ENCODE data around the gene BID. TPM values are rescaled to one million over a fixed set of nuclear protein-coding genes. Genes with fewer than 3 reads are reported as not detected.

Gene BID
- polyA plus RNA-seq (2013, experiment 1 of 2) = 59.6 TPM
- 60.0 TPM for polyA plus RNA-seq (2013, experiment 2 of 2)

GRCh38 chr22:17774206-17774925 is at the start of gene BID:
TSS of gene BID (minus strand) at chr22:17774469. CDS start at chr22:17750116, 24,353 bp downstream.
- peak within 1 kb of the TSS; percentile 91 for H3K4me2 ChIP-seq (ENCODE audit: low read length)
- H3K4me1 ChIP-seq (ENCODE audit: control insufficient read depth, low read depth, low read length) = peaks cover 7% of the 10 kb centered on the region
- H3K23ac ChIP-seq (ENCODE audit: low read length) = peak within 1 kb of the TSS; percentile 66
- H3K4me3 ChIP-seq (ENCODE audit: low read length) = peak within 1 kb of the TSS; percentile 51
- no CpG with 5 or more reads among the region's 64 CpGs for WGBS (ENCODE audit: extremely low coverage, insufficient coverage, low lambda C conversion rate)
- no peaks in the 10 kb centered on the region for H3K27me3 ChIP-seq (ENCODE audit: insufficient read depth, low read length, poor library complexity)
- H3K79me2 ChIP-seq (ENCODE audit: control insufficient read depth, insufficient read depth, low read length) = peaks cover 14% of the 10 kb centered on the region
- peak within 1 kb of the TSS; percentile 72 for H3K18ac ChIP-seq (ENCODE audit: low read length)
- no peak within 1 kb of the TSS for H2BK15ac ChIP-seq (replicated peaks; ENCODE audit: low read depth)
- peak within 1 kb of the TSS; percentile 83 for H3K9ac ChIP-seq (ENCODE audit: low read length)
- peak within 1 kb of the TSS; percentile 44 for H3K4ac ChIP-seq (ENCODE audit: low read depth, low read length)
- H2BK120ac ChIP-seq (ENCODE audit: low read depth, low read length) = no peak within 1 kb of the TSS
- H3K79me1 ChIP-seq (ENCODE audit: low read length) = peaks cover 9% of the 10 kb centered on the region
- no peak within 1 kb of the TSS for H2BK5ac ChIP-seq (ENCODE audit: low read length)
- H2AK5ac ChIP-seq (ENCODE audit: low read length) = no peak within 1 kb of the TSS
- no peak for DNase-seq
- H4K5ac ChIP-seq (ENCODE audit: low read length) = no peak within 1 kb of the TSS
- H3K56ac ChIP-seq (ENCODE audit: low read length) = peak within 1 kb of the TSS; percentile 91
- no peak within 1 kb of the TSS for H3K27ac ChIP-seq (ENCODE audit: low read depth, low read length)
- no peak within 1 kb of the TSS for H4K8ac ChIP-seq (ENCODE audit: low read depth, low read length)
- no peaks in the 10 kb centered on the region for H3K36me3 ChIP-seq (ENCODE audit: control insufficient read depth, insufficient read depth, low read length)

- H2BK15ac ChIP-seq (replicated peaks; ENCODE audit: low read depth) = no peak overlapping the region
These were observed 49.7 kb upstream of the BID start for GRCh38 chr22:17823964-17824363.

GRCh38 chr22:17823226-17823625 is 49.0 kb upstream of the BID start:
- Histone ChIP-seq H2BK15ac (replicated peaks; ENCODE audit: low read depth) (no peak overlapping the region), H3K27me3 (ENCODE audit: insufficient read depth, low read length, poor library complexity) (no peaks in the 10 kb centered on the region), H3K4ac (ENCODE audit: low read depth, low read length) (no peak overlapping the region), H4K8ac (ENCODE audit: low read depth, low read length) (no peak overlapping the region), H3K56ac (ENCODE audit: low read length) (no peak overlapping the region), H2AK5ac (ENCODE audit: low read length) (no peak overlapping the region), H4K5ac (ENCODE audit: low read length) (no peak overlapping the region), H3K23ac (ENCODE audit: low read length) (no peak overlapping the region), H2BK5ac (ENCODE audit: low read length) (no peak overlapping the region), H3K4me2 (ENCODE audit: low read length) (no peak overlapping the region), H3K79me1 (ENCODE audit: low read length) (no peaks in the 10 kb centered on the region), H2BK120ac (ENCODE audit: low read depth, low read length) (no peak overlapping the region), H3K18ac (ENCODE audit: low read length) (no peak overlapping the region), H3K27ac (ENCODE audit: low read depth, low read length) (no peak overlapping the region), H3K79me2 (ENCODE audit: control insufficient read depth, insufficient read depth, low read length) (no peaks in the 10 kb centered on the region), H3K9ac (ENCODE audit: low read length) (no peak overlapping the region), H3K36me3 (ENCODE audit: control insufficient read depth, insufficient read depth, low read length) (no peaks in the 10 kb centered on the region), H3K4me3 (ENCODE audit: low read length) (no peak overlapping the region), H3K4me1 (ENCODE audit: control insufficient read depth, low read depth, low read length) (no peaks in the 10 kb centered on the region)
- no CpG with 5 or more reads among the region's 4 CpGs for WGBS (ENCODE audit: extremely low coverage, insufficient coverage, low lambda C conversion rate)
- no peak for DNase-seq

More at GRCh38 chr22:17823964-17824363, 49.7 kb upstream of the BID start:
- Histone ChIP-seq H3K56ac (ENCODE audit: low read length) (no peak overlapping the region), H3K9ac (ENCODE audit: low read length) (no peak overlapping the region), H3K79me1 (ENCODE audit: low read length) (no peaks in the 10 kb centered on the region), H2BK5ac (ENCODE audit: low read length) (no peak overlapping the region), H3K18ac (ENCODE audit: low read length) (no peak overlapping the region), H3K4ac (ENCODE audit: low read depth, low read length) (no peak overlapping the region), H3K27ac (ENCODE audit: low read depth, low read length) (no peak overlapping the region), H4K8ac (ENCODE audit: low read depth, low read length) (no peak overlapping the region), H2BK120ac (ENCODE audit: low read depth, low read length) (no peak overlapping the region), H3K4me3 (ENCODE audit: low read length) (no peak overlapping the region), H3K4me2 (ENCODE audit: low read length) (no peak overlapping the region), H3K4me1 (ENCODE audit: control insufficient read depth, low read depth, low read length) (no peaks in the 10 kb centered on the region), H4K5ac (ENCODE audit: low read length) (no peak overlapping the region), H3K27me3 (ENCODE audit: insufficient read depth, low read length, poor library complexity) (no peaks in the 10 kb centered on the region), H3K36me3 (ENCODE audit: control insufficient read depth, insufficient read depth, low read length) (no peaks in the 10 kb centered on the region), H3K79me2 (ENCODE audit: control insufficient read depth, insufficient read depth, low read length) (no peaks in the 10 kb centered on the region), H2AK5ac (ENCODE audit: low read length) (no peak overlapping the region), H3K23ac (ENCODE audit: low read length) (no peak overlapping the region)
- WGBS (ENCODE audit: extremely low coverage, insufficient coverage, low lambda C conversion rate) = no CpG with 5 or more reads among the region's 15 CpGs
- no peak for DNase-seq

- no peak overlapping the region for H4K5ac ChIP-seq (ENCODE audit: low read length)
- no peak overlapping the region for H3K56ac ChIP-seq (ENCODE audit: low read length)
- no CpG with 5 or more reads among the region's 13 CpGs for WGBS (ENCODE audit: extremely low coverage, insufficient coverage, low lambda C conversion rate)
- no peak overlapping the region for H3K27ac ChIP-seq (ENCODE audit: low read depth, low read length)
- no peak overlapping the region for H2BK15ac ChIP-seq (replicated peaks; ENCODE audit: low read depth)
- no peaks in the 10 kb centered on the region for H3K4me1 ChIP-seq (ENCODE audit: control insufficient read depth, low read depth, low read length)
- no peaks in the 10 kb centered on the region for H3K79me2 ChIP-seq (ENCODE audit: control insufficient read depth, insufficient read depth, low read length)
- no peak overlapping the region for H2AK5ac ChIP-seq (ENCODE audit: low read length)
- no peaks in the 10 kb centered on the region for H3K36me3 ChIP-seq (ENCODE audit: control insufficient read depth, insufficient read depth, low read length)
- H3K4me2 ChIP-seq (ENCODE audit: low read length) = no peak overlapping the region
- H3K9ac ChIP-seq (ENCODE audit: low read length) = no peak overlapping the region
- DNase-seq = no peak
- no peaks in the 10 kb centered on the region for H3K79me1 ChIP-seq (ENCODE audit: low read length)
- no peak overlapping the region for H3K23ac ChIP-seq (ENCODE audit: low read length)
- no peaks in the 10 kb centered on the region for H3K27me3 ChIP-seq (ENCODE audit: insufficient read depth, low read length, poor library complexity)
- no peak overlapping the region for H4K8ac ChIP-seq (ENCODE audit: low read depth, low read length)
- no peak overlapping the region for H3K4ac ChIP-seq (ENCODE audit: low read depth, low read length)
- H2BK120ac ChIP-seq (ENCODE audit: low read depth, low read length) = no peak overlapping the region
- H3K18ac ChIP-seq (ENCODE audit: low read length) = no peak overlapping the region
- H2BK5ac ChIP-seq (ENCODE audit: low read length) = no peak overlapping the region
- no peak overlapping the region for H3K4me3 ChIP-seq (ENCODE audit: low read length)
These were observed 47.8 kb upstream of the BID start for GRCh38 chr22:17822087-17822486.

- no peak overlapping the region for H3K27ac ChIP-seq (ENCODE audit: low read depth, low read length)
- no peak overlapping the region for H3K4ac ChIP-seq (ENCODE audit: low read depth, low read length)
- H4K8ac ChIP-seq (ENCODE audit: low read depth, low read length) = no peak overlapping the region
- H2BK120ac ChIP-seq (ENCODE audit: low read depth, low read length) = no peak overlapping the region
- H3K79me1 ChIP-seq (ENCODE audit: low read length) = no peaks in the 10 kb centered on the region
- no peaks in the 10 kb centered on the region for H3K4me1 ChIP-seq (ENCODE audit: control insufficient read depth, low read depth, low read length)
- H3K18ac ChIP-seq (ENCODE audit: low read length) = no peak overlapping the region
- no peak overlapping the region for H4K5ac ChIP-seq (ENCODE audit: low read length)
- H2BK5ac ChIP-seq (ENCODE audit: low read length) = no peak overlapping the region
- DNase-seq = no peak
- H3K79me2 ChIP-seq (ENCODE audit: control insufficient read depth, insufficient read depth, low read length) = no peaks in the 10 kb centered on the region
- WGBS (ENCODE audit: extremely low coverage, insufficient coverage, low lambda C conversion rate) = 100% methylated on average over 1 of the region's 3 CpGs
- H3K27me3 ChIP-seq (ENCODE audit: insufficient read depth, low read length, poor library complexity) = no peaks in the 10 kb centered on the region
- H3K56ac ChIP-seq (ENCODE audit: low read length) = no peak overlapping the region
- H3K9ac ChIP-seq (ENCODE audit: low read length) = no peak overlapping the region
- H3K4me3 ChIP-seq (ENCODE audit: low read length) = no peak overlapping the region
- H3K36me3 ChIP-seq (ENCODE audit: control insufficient read depth, insufficient read depth, low read length) = no peaks in the 10 kb centered on the region
- H3K4me2 ChIP-seq (ENCODE audit: low read length) = no peak overlapping the region
- H2AK5ac ChIP-seq (ENCODE audit: low read length) = no peak overlapping the region
- H2BK15ac ChIP-seq (replicated peaks; ENCODE audit: low read depth) = no peak overlapping the region
- H3K23ac ChIP-seq (ENCODE audit: low read length) = no peak overlapping the region
These were observed 46.7 kb upstream of the BID start for GRCh38 chr22:17820879-17821439.
